ENCODE results near the gene RPAP2. TPM values are rescaled to one million over a fixed set of nuclear protein-coding genes. Genes with fewer than 3 reads are reported as not detected.
"Not testable (repeated sequence)": the region's sequence is repeated elsewhere in the genome, so short reads cannot be mapped to it uniquely, and the experiment has no call there.

The RPAP2 gene
- total RNA-seq, 6 experiments from 2014 or later = 7.1 to 12.7 (median 11.1) TPM

- 92% methylated on average over 2 of the region's 2 CpGs for WGBS (ENCODE audit: insufficient coverage, low coverage, low lambda C conversion rate, missing lambda C conversion rate)
- Histone ChIP-seq H3K4me1 (no peaks in the 10 kb centered on the region), H3K27me3 (no peaks in the 10 kb centered on the region), H3K27ac (no peak overlapping the region), H3K36me3 (no peaks in the 10 kb centered on the region), H3K4me3 (no peak overlapping the region), H3K9me3 (no peaks in the 10 kb centered on the region)
- DNase-seq (no peak), ATAC-seq (no peak)
- TF ChIP-seq POLR2A (IDR thresholded peaks at IDR 0.05) (no peak), CTCF (IDR thresholded peaks at IDR 0.05) (no peak)
- intact Hi-C loops (cut with DNase I) = no loop called here
These were observed 73.3 kb downstream of the RPAP2 start for GRCh38 chr1:92372164-92372563.

GRCh38 chr1:92374223-92374622 lies 75.4 kb downstream of the RPAP2 start:
- no peak for ATAC-seq

GRCh38 chr1:92376345-92376744 lies 77.5 kb downstream of the RPAP2 start:
- peak; percentile 43 to 62 (median 58) for ATAC-seq
- intact Hi-C loops (cut with DNase I) = no loop called here
- DNase-seq = no peak
- TF ChIP-seq CTCF (IDR thresholded peaks at IDR 0.05) (no peak), POLR2A (IDR thresholded peaks at IDR 0.05) (no peak)
- H3K36me3 ChIP-seq = no peaks in the 10 kb centered on the region
- no peak overlapping the region for H3K27ac ChIP-seq
- H3K9me3 ChIP-seq = no peaks in the 10 kb centered on the region
- H3K4me3 ChIP-seq = no peak overlapping the region
- no peaks in the 10 kb centered on the region for H3K4me1 ChIP-seq
- 43% methylated on average over 2 of the region's 2 CpGs for WGBS (ENCODE audit: insufficient coverage, low coverage, low lambda C conversion rate, missing lambda C conversion rate)
- H3K27me3 ChIP-seq = no peaks in the 10 kb centered on the region

More at GRCh38 chr1:92374223-92374622, 75.4 kb downstream of the RPAP2 start:
- no peak overlapping the region for H3K27ac ChIP-seq
- intact Hi-C loops (cut with DNase I) = no loop called here
- no peaks in the 10 kb centered on the region for H3K36me3 ChIP-seq
- DNase-seq = no peak
- WGBS (ENCODE audit: insufficient coverage, low coverage, low lambda C conversion rate, missing lambda C conversion rate) = 92% methylated on average over 2 of the region's 2 CpGs
- no peak overlapping the region for H3K4me3 ChIP-seq
- no peaks in the 10 kb centered on the region for H3K27me3 ChIP-seq
- no peak for TF ChIP-seq POLR2A (IDR thresholded peaks at IDR 0.05)
- no peak for TF ChIP-seq CTCF (IDR thresholded peaks at IDR 0.05)
- H3K9me3 ChIP-seq = no peaks in the 10 kb centered on the region
- H3K4me1 ChIP-seq = no peaks in the 10 kb centered on the region

- H3K27ac ChIP-seq; DNase-seq; H3K9me3 ChIP-seq; intact Hi-C loops (cut with DNase I); H3K27me3 ChIP-seq; H3K4me3 ChIP-seq; ATAC-seq; H3K4me1 ChIP-seq; H3K36me3 ChIP-seq: not testable (repeated sequence)
- WGBS (ENCODE audit: insufficient coverage, low coverage, low lambda C conversion rate, missing lambda C conversion rate) = 97% methylated on average over 4 of the region's 4 CpGs
These were observed 79.1 kb downstream of the RPAP2 start for GRCh38 chr1:92377991-92378390.

- H3K27ac ChIP-seq = no peak overlapping the region
- ATAC-seq (no peak), DNase-seq (no peak)
- no peaks in the 10 kb centered on the region for H3K4me1 ChIP-seq
- 85% methylated on average over 2 of the region's 2 CpGs for WGBS (ENCODE audit: insufficient coverage, low coverage, low lambda C conversion rate, missing lambda C conversion rate)
- no peak overlapping the region for H3K4me3 ChIP-seq
- H3K36me3 ChIP-seq = no peaks in the 10 kb centered on the region
- H3K27me3 ChIP-seq = no peaks in the 10 kb centered on the region
- TF ChIP-seq POLR2A (IDR thresholded peaks at IDR 0.05) (no peak), CTCF (IDR thresholded peaks at IDR 0.05) (no peak)
- intact Hi-C loops (cut with DNase I) = no loop called here
- no peaks in the 10 kb centered on the region for H3K9me3 ChIP-seq
These were observed 82.0 kb downstream of the RPAP2 start for GRCh38 chr1:92380867-92381266.

GRCh38 chr1:92393966-92394365 lies 95.1 kb downstream of the RPAP2 start:
- H3K27ac ChIP-seq; H3K9me3 ChIP-seq; H3K4me3 ChIP-seq; H3K4me1 ChIP-seq; DNase-seq; H3K36me3 ChIP-seq; H3K27me3 ChIP-seq; ATAC-seq; intact Hi-C loops (cut with DNase I): not testable (repeated sequence)
- 78% methylated on average over 4 of the region's 4 CpGs for WGBS (ENCODE audit: insufficient coverage, low coverage, low lambda C conversion rate, missing lambda C conversion rate)

All from right lobe of liver (tissue), 6 donors.